Breast epithelium (tissue), 3 donors: Measurements from ENCODE around the gene NR3C2.

ENCODE experiments used
- POLR2A ChIP-seq: fragments of 450-650 bp; IDR thresholded peaks from one replicate; pipeline ENCODE4 v1.6.1; 2016; ENCODE audit warnings: antibody characterized with exemption, mild to moderate bottlenecking, moderate library complexity
- POLR2AphosphoS5 ChIP-seq, 3 donors: sonication (generic); formaldehyde crosslinking; IDR thresholded peaks; one replicate each; pipeline ENCODE4 v1.6.1; 2017; ENCODE audit warnings: antibody characterized with exemption in 3 of 3
- TF ChIP-seq, protein P1 (sequence below), 3 donors: fragments of 450-650 bp; IDR thresholded peaks; one replicate each; pipeline ENCODE4 v1.5.1; 2016 to 2017; ENCODE audit warnings: antibody characterized with exemption in 3 of 3, mild to moderate bottlenecking in 3 of 3, moderate library complexity in 3 of 3

- TF ChIP-seq, protein P1, sequence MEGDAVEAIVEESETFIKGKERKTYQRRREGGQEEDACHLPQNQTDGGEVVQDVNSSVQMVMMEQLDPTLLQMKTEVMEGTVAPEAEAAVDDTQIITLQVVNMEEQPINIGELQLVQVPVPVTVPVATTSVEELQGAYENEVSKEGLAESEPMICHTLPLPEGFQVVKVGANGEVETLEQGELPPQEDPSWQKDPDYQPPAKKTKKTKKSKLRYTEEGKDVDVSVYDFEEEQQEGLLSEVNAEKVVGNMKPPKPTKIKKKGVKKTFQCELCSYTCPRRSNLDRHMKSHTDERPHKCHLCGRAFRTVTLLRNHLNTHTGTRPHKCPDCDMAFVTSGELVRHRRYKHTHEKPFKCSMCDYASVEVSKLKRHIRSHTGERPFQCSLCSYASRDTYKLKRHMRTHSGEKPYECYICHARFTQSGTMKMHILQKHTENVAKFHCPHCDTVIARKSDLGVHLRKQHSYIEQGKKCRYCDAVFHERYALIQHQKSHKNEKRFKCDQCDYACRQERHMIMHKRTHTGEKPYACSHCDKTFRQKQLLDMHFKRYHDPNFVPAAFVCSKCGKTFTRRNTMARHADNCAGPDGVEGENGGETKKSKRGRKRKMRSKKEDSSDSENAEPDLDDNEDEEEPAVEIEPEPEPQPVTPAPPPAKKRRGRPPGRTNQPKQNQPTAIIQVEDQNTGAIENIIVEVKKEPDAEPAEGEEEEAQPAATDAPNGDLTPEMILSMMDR (IDR thresholded peaks at IDR 0.05) = no peak
- TF ChIP-seq POLR2A (no peak), POLR2AphosphoS5 (IDR thresholded peaks at IDR 0.05) (no peak)
Observed at GRCh38 chr4:148296498-148296897, 145.7 kb downstream of the NR3C2 start.
